Neural progenitor cell (in vitro differentiated cells): ENCODE results near the gene SUPT4H1. TPM values are rescaled to one million over a fixed set of nuclear protein-coding genes. Genes with fewer than 3 reads are reported as not detected.
A peak's percentile ranks its signal among the peaks of the same experiment; 100 is the strongest.

ENCODE experiments used
- DNase-seq: peaks from one replicate; pipeline ENCODE4 v3.0.0-alpha.2; 2016; ENCODE audit warnings: low spot score
- H2AFZ ChIP-seq: fragments of 200-600 bp; sonication (generic); replicated peaks from 2 replicates; pipeline ENCODE4 v1.6.1; 2016; ENCODE audit warnings: antibody characterized with exemption
- H3F3A ChIP-seq: fragments of 200-600 bp; sonication (generic); 2 replicates; pipeline ENCODE4 v1.6.1; 2016; ENCODE audit warnings: antibody characterized with exemption, low read depth
- H3K27ac ChIP-seq: fragments of 200-600 bp; sonication (generic); 2 replicates; pipeline ENCODE4 v1.5.1; 2016; ENCODE audit warnings: mild to moderate bottlenecking
- H3K27me3 ChIP-seq: fragments of 200-600 bp; sonication (generic); 2 replicates; pipeline ENCODE4 v1.6.1; 2016; ENCODE audit warnings: mild to moderate bottlenecking, moderate library complexity
- H3K36me3 ChIP-seq: fragments of 200-600 bp; sonication (generic); 2 replicates; pipeline ENCODE4 v1.5.1; 2016
- H3K4me1 ChIP-seq: fragments of 200-600 bp; sonication (generic); 2 replicates; pipeline ENCODE4 v1.6.1; 2016; ENCODE audit warnings: mixed run types
- H3K4me2 ChIP-seq: fragments of 200-600 bp; sonication (generic); 2 replicates; pipeline ENCODE4 v1.6.1; 2016
- H3K4me3 ChIP-seq: fragments of 200-600 bp; sonication (generic); 2 replicates; pipeline ENCODE4 v1.5.1; 2016
- H3K79me2 ChIP-seq: fragments of 200-600 bp; sonication (generic); 2 replicates; pipeline ENCODE4 v1.6.1; 2016; ENCODE audit warnings: low read depth
- H3K9ac ChIP-seq: fragments of 200-600 bp; sonication (generic); 2 replicates; pipeline ENCODE4 v1.6.1; 2016
- H3K9me3 ChIP-seq: fragments of 200-600 bp; sonication (generic); 2 replicates; pipeline ENCODE4 v1.5.1; 2016; ENCODE audit warnings: low read depth
- H4K20me1 ChIP-seq: fragments of 200-600 bp; sonication (generic); 2 replicates; pipeline ENCODE4 v1.6.1; 2016; ENCODE audit warnings: low read depth
- H3K27ac Mint-ChIP-seq: 3 replicates; pipeline ENCODE4 v1.8.0; 2021; ENCODE audit warnings: mixed read lengths
- H3K27me3 Mint-ChIP-seq: 2 replicates; pipeline ENCODE4 v1.8.0; 2022; ENCODE audit warnings: low read depth, mild to moderate bottlenecking, inconsistent platforms, moderate library complexity, mixed read lengths; ENCODE audit not compliant: insufficient read depth
- H3K36me3 Mint-ChIP-seq: 3 replicates; pipeline ENCODE4 v1.8.0; 2021; ENCODE audit warnings: mixed read lengths
- H3K4me1 Mint-ChIP-seq: 3 replicates; pipeline ENCODE4 v1.8.0; 2021; ENCODE audit warnings: mixed read lengths
- H3K4me3 Mint-ChIP-seq: 3 replicates; pipeline ENCODE4 v1.8.0; 2021; ENCODE audit warnings: mild to moderate bottlenecking, moderate library complexity, mixed read lengths
- H3K9me3 Mint-ChIP-seq: 3 replicates; pipeline ENCODE4 v1.8.0; 2020; ENCODE audit warnings: mixed read lengths
- EZH2 ChIP-seq: fragments of 200-600 bp; sonication (generic); IDR thresholded peaks from 2 replicates; pipeline ENCODE4 v1.6.1; 2017; ENCODE audit warnings: antibody characterized with exemption, mild to moderate bottlenecking, moderate library complexity
- EZH2phosphoT487 ChIP-seq: fragments of 200-600 bp; sonication (generic); IDR thresholded peaks from 2 replicates; pipeline ENCODE4 v1.6.1; 2017; ENCODE audit warnings: antibody characterized with exemption
- total RNA-seq: library from RNA; depleted of rRNA; stranded (reverse); fragments of >200 nt; gene quantifications from 2 replicates; pipeline ENCODE4 v1.2.3, GENCODE V29; 2015; ENCODE audit warnings: low replicate concordance
- TF ChIP-seq, protein P1 (sequence below): fragments of 200-600 bp; sonication (generic); IDR thresholded peaks from 2 replicates; pipeline ENCODE4 v1.5.1; 2017; ENCODE audit warnings: antibody characterized with exemption, mild to moderate bottlenecking

SUPT4H1 gene
- total RNA-seq, 1 donor from 2014 or later: 103 TPM

DNA sequence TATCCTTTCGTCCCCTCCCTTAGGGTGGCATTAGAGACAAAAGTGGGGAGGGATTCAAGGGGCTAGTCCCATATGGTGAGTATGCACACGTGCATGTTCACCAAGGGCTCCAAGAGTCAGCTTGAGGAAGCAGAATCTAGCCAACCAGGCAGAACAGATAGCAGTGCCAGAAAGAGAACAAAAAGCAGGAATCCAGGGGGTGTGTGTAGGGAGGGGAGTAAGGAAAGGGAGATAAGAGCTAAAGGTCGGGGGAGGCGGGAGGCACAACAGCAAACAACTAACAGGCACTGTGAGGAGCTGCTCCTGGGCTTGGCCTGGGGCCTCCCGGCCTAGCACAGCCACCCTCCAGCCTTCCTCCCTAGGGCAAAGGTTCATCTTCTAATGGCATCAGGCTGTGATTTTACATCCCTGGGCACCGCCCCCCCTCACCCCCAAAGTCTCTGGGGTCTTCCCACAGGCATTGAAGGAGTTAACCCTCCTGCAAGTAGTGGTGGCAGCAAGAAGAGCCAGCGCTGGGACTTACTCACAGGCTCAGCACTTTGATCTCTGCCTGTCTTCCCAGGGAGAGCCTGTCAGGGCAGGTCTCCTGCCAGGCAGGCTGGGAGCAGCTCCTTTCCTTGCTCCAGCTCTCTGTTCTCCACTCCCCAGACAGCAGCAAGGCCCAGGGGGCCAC lies 12.4 kb upstream of the SUPT4H1 start:
- H3K4me2 ChIP-seq: no peak overlapping the region
- H3K79me2 ChIP-seq: no peaks in the 10 kb centered on the region
- TF ChIP-seq, protein P1, sequence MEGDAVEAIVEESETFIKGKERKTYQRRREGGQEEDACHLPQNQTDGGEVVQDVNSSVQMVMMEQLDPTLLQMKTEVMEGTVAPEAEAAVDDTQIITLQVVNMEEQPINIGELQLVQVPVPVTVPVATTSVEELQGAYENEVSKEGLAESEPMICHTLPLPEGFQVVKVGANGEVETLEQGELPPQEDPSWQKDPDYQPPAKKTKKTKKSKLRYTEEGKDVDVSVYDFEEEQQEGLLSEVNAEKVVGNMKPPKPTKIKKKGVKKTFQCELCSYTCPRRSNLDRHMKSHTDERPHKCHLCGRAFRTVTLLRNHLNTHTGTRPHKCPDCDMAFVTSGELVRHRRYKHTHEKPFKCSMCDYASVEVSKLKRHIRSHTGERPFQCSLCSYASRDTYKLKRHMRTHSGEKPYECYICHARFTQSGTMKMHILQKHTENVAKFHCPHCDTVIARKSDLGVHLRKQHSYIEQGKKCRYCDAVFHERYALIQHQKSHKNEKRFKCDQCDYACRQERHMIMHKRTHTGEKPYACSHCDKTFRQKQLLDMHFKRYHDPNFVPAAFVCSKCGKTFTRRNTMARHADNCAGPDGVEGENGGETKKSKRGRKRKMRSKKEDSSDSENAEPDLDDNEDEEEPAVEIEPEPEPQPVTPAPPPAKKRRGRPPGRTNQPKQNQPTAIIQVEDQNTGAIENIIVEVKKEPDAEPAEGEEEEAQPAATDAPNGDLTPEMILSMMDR: no peak
- no peak for TF ChIP-seq EZH2phosphoT487
- no peak for TF ChIP-seq EZH2
- H3K4me3 ChIP-seq: no peak overlapping the region
- peaks cover 15% of the 10 kb centered on the region for H3K4me1 ChIP-seq
- H3K27ac ChIP-seq: no peak overlapping the region
- H3K27me3 ChIP-seq: no peaks in the 10 kb centered on the region
- H4K20me1 ChIP-seq: no peaks in the 10 kb centered on the region
- H2AFZ ChIP-seq: peak overlapping the region; percentile 87
- H3K9ac ChIP-seq: no peak overlapping the region
- Mint-ChIP-seq H3K4me3 (peak overlapping the region; percentile 4), H3K27me3 (peaks cover 9% of the 10 kb centered on the region), H3K4me1 (peaks cover 31% of the 10 kb centered on the region), H3K36me3 (peaks cover 6% of the 10 kb centered on the region), H3K27ac (peak overlapping the region; percentile 35), H3K9me3 (no peaks in the 10 kb centered on the region)
- H3K9me3 ChIP-seq: no peaks in the 10 kb centered on the region
- no peaks in the 10 kb centered on the region for H3F3A ChIP-seq
- peak; percentile 21 for DNase-seq
- no peaks in the 10 kb centered on the region for H3K36me3 ChIP-seq

DNA sequence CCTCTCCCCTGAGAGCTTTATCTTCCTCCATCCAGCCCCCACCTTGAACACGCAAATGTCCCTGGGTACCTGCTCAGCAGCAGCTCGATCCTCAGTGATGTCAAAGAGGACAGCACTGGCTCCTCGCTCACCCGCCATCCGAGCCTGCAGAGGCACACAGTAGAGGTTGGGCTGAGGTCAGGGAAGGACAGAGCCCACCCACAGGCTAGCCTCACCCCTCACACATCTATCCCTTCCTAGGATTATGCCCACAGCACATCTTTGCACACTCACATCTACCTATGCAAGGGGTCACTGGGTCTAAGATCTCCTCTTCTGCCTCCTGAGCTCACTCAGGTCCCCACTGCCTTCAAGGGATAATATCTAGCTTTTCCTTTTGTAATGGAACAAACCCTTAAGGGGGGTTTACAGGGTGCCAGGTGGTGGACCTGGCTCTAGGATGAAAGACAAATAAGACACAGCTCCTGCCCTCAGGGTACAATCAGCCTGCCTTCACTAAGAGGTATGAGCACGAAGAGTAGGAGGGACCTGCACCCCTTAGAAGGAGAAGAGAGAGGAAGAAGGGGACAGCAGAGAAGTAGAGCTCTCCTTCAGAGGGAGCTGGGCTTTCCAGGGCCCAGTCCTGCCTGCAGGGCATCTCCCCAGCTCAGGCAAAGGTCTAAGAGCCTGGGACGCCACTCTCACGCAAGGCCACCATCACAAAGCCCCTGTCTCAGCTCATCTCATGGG lies 11.6 kb upstream of the SUPT4H1 start:
- no peaks in the 10 kb centered on the region for H3K9me3 Mint-ChIP-seq
- peaks cover 15% of the 10 kb centered on the region for H3K4me1 ChIP-seq
- TF ChIP-seq, protein P1: no peak
- TF ChIP-seq EZH2phosphoT487: no peak
- no peak for TF ChIP-seq EZH2
- H3K4me2 ChIP-seq: no peak overlapping the region
- no peak for DNase-seq
- H3K4me3 Mint-ChIP-seq: peak overlapping the region; percentile 4
- H3K36me3 ChIP-seq: no peaks in the 10 kb centered on the region
- H3K9ac ChIP-seq: no peak overlapping the region
- no peak overlapping the region for H3K27ac ChIP-seq
- peaks cover 9% of the 10 kb centered on the region for H3K27me3 Mint-ChIP-seq
- no peaks in the 10 kb centered on the region for H3K27me3 ChIP-seq
- H3K4me3 ChIP-seq: no peak overlapping the region
- H4K20me1 ChIP-seq: no peaks in the 10 kb centered on the region
- peaks cover 29% of the 10 kb centered on the region for H3K4me1 Mint-ChIP-seq
- H2AFZ ChIP-seq: peak overlapping the region; percentile 87
- no peaks in the 10 kb centered on the region for H3K9me3 ChIP-seq
- H3F3A ChIP-seq: no peaks in the 10 kb centered on the region
- H3K79me2 ChIP-seq: no peaks in the 10 kb centered on the region
- H3K36me3 Mint-ChIP-seq: peaks cover 6% of the 10 kb centered on the region
- H3K27ac Mint-ChIP-seq: no peak overlapping the region

DNA sequence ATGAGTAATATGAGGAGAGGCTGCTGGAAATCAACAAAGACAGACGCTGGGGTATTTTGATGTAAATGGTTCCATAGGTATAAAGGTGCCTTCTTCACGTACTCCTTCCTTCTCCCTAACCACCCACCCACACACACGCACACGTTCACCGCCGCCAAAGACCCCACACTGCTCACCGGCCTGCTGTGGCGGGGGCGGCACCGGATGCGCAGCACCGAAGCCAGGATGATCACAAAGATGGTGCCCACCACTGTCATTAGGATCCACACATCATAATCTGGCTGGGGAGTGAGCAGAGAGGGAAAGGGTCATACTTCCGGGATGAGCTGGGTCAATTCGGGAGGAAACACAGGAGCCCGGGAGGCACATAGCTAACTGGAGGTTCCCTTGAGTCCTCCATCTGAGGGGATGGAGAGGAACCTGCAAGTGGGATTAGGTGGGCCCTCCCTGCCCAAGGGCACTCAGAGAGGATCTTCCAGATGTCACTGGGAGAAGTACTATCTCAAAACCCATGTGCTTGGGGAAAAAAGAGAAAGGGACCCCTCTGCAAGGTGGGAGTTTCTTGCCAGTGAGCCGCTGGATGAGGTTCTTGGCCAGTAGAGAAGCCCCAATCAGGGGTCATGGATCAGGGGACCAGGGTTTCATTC lies 10.5 kb upstream of the SUPT4H1 start:
- no peaks in the 10 kb centered on the region for H3K27me3 ChIP-seq
- H3K79me2 ChIP-seq: no peaks in the 10 kb centered on the region
- peaks cover 15% of the 10 kb centered on the region for H3K4me1 ChIP-seq
- no peak overlapping the region for H3K27ac ChIP-seq
- no peaks in the 10 kb centered on the region for H4K20me1 ChIP-seq
- no peak overlapping the region for H2AFZ ChIP-seq
- no peaks in the 10 kb centered on the region for H3F3A ChIP-seq
- TF ChIP-seq, protein P1: no peak
- TF ChIP-seq EZH2phosphoT487: no peak
- no peaks in the 10 kb centered on the region for H3K36me3 ChIP-seq
- H3K4me3 Mint-ChIP-seq: no peak overlapping the region
- H3K27me3 Mint-ChIP-seq: peaks cover 9% of the 10 kb centered on the region
- H3K36me3 Mint-ChIP-seq: peaks cover 6% of the 10 kb centered on the region
- H3K9ac ChIP-seq: no peak overlapping the region
- no peaks in the 10 kb centered on the region for H3K9me3 Mint-ChIP-seq
- H3K4me1 Mint-ChIP-seq: peaks cover 30% of the 10 kb centered on the region
- no peak overlapping the region for H3K4me3 ChIP-seq
- no peak for DNase-seq
- H3K27ac Mint-ChIP-seq: peak overlapping the region; percentile 82
- H3K4me2 ChIP-seq: no peak overlapping the region
- H3K9me3 ChIP-seq: no peaks in the 10 kb centered on the region
